K562 (cell line): ENCODE results near the gene C16orf96. TPM values are rescaled to one million over a fixed set of nuclear protein-coding genes. Genes with fewer than 3 reads are reported as not detected.
A peak's percentile ranks its signal among the peaks of the same experiment; 100 is the strongest.

Source experiments
- BCOR ChIP-seq: fragments of 450-650 bp; IDR thresholded peaks from 2 replicates; pipeline ENCODE4 v1.6.1; 2016
- HINFP ChIP-seq: fragments of 450-650 bp; conservative IDR thresholded peaks from 2 replicates; pipeline ENCODE4 v1.6.1; 2016; ENCODE audit warnings: missing genetic modification characterization, low read depth, mild to moderate bottlenecking, control low read depth, missing compliant biosample characterization
- MAX ChIP-seq: sonication (generic); formaldehyde crosslinking; IDR thresholded peaks from 2 replicates; pipeline ENCODE4 v1.9.0; 2022; ENCODE audit warnings: mild to moderate bottlenecking, missing genetic modification reagents
- MIER1 ChIP-seq: fragments of 450-650 bp; IDR thresholded peaks from 2 replicates; pipeline ENCODE4 v1.6.1; 2016; ENCODE audit warnings: antibody characterized with exemption, mild to moderate bottlenecking, low read depth
- RFX5 ChIP-seq: IDR thresholded peaks from 2 replicates; pipeline ENCODE4 v1.6.1; 2011; ENCODE audit warnings: low read depth, mild to moderate bottlenecking, improper control_type of control experiment, low read length
- SMARCA5 ChIP-seq: fragments of 450-650 bp; IDR thresholded peaks from 2 replicates; pipeline ENCODE4 v1.6.1; 2016
- STAG1 ChIP-seq: sonication (generic); formaldehyde crosslinking; IDR thresholded peaks from 2 replicates; pipeline ENCODE4 v1.5.0; 2020; ENCODE audit warnings: missing genetic modification reagents, borderline replicate concordance
- polyA plus RNA-seq, 8 experiments: library from polyadenylated mRNA; depleted of rRNA in 4 of 8; stranded (reverse) in 5 of 8; unstranded in 3 of 8; fragments of >200 nt; fragmentation: Nextera tagmentation in 2 of 8; fragmentation: Illumina TruSeq in 1 of 8; extraction: Ambion mirVana in 2 of 8; extraction: Trizol in 1 of 8; gene quantifications; 2 replicates each; pipeline versions ENCODE4 v1.2.1 to v1.2.3, GENCODE V29; 2011 to 2014; ENCODE audit warnings: inconsistent platforms in 1 of 8, missing spikeins in 1 of 8
- total RNA-seq, 7 experiments: library from RNA; depleted of rRNA in 6 of 7; stranded (reverse); fragments of >200 nt in 6 of 7; fragmentation: Illumina TruSeq in 2 of 7; extraction: Trizol in 2 of 7; gene quantifications; 2 replicates each; pipeline versions ENCODE4 v1.2.1 to v1.2.3, GENCODE V29; 2011 to 2021; ENCODE audit warnings: low replicate concordance in 1 of 7
- TF ChIP-seq, protein P1 (sequence below): fragments of 450-650 bp; IDR thresholded peaks from 2 replicates; pipeline ENCODE4 v1.6.1; 2016; ENCODE audit warnings: mild to moderate bottlenecking, moderate library complexity
- TF ChIP-seq, protein P2 (sequence below): sonication (generic); formaldehyde crosslinking; IDR thresholded peaks from 2 replicates; pipeline ENCODE4 v1.8.1; 2022; ENCODE audit warnings: missing genetic modification reagents
- TF ChIP-seq, protein P3 (sequence below), 2 experiments: fragments of 450-650 bp; conservative IDR thresholded peaks; 2 replicates each; pipeline ENCODE4 v1.6.1; 2017; ENCODE audit warnings: mild to moderate bottlenecking in 2 of 2, moderate library complexity in 2 of 2

The C16orf96 gene
- total and polyA plus RNA-seq, 9 of the 15 experiments (the other 6 are each of a cell fraction or from before 2014, with no cell fraction given), result not detected

GRCh38 chr16:4616047-4616811 is 60.1 kb downstream of the C16orf96 start (continued):
- TF ChIP-seq, protein P1, sequence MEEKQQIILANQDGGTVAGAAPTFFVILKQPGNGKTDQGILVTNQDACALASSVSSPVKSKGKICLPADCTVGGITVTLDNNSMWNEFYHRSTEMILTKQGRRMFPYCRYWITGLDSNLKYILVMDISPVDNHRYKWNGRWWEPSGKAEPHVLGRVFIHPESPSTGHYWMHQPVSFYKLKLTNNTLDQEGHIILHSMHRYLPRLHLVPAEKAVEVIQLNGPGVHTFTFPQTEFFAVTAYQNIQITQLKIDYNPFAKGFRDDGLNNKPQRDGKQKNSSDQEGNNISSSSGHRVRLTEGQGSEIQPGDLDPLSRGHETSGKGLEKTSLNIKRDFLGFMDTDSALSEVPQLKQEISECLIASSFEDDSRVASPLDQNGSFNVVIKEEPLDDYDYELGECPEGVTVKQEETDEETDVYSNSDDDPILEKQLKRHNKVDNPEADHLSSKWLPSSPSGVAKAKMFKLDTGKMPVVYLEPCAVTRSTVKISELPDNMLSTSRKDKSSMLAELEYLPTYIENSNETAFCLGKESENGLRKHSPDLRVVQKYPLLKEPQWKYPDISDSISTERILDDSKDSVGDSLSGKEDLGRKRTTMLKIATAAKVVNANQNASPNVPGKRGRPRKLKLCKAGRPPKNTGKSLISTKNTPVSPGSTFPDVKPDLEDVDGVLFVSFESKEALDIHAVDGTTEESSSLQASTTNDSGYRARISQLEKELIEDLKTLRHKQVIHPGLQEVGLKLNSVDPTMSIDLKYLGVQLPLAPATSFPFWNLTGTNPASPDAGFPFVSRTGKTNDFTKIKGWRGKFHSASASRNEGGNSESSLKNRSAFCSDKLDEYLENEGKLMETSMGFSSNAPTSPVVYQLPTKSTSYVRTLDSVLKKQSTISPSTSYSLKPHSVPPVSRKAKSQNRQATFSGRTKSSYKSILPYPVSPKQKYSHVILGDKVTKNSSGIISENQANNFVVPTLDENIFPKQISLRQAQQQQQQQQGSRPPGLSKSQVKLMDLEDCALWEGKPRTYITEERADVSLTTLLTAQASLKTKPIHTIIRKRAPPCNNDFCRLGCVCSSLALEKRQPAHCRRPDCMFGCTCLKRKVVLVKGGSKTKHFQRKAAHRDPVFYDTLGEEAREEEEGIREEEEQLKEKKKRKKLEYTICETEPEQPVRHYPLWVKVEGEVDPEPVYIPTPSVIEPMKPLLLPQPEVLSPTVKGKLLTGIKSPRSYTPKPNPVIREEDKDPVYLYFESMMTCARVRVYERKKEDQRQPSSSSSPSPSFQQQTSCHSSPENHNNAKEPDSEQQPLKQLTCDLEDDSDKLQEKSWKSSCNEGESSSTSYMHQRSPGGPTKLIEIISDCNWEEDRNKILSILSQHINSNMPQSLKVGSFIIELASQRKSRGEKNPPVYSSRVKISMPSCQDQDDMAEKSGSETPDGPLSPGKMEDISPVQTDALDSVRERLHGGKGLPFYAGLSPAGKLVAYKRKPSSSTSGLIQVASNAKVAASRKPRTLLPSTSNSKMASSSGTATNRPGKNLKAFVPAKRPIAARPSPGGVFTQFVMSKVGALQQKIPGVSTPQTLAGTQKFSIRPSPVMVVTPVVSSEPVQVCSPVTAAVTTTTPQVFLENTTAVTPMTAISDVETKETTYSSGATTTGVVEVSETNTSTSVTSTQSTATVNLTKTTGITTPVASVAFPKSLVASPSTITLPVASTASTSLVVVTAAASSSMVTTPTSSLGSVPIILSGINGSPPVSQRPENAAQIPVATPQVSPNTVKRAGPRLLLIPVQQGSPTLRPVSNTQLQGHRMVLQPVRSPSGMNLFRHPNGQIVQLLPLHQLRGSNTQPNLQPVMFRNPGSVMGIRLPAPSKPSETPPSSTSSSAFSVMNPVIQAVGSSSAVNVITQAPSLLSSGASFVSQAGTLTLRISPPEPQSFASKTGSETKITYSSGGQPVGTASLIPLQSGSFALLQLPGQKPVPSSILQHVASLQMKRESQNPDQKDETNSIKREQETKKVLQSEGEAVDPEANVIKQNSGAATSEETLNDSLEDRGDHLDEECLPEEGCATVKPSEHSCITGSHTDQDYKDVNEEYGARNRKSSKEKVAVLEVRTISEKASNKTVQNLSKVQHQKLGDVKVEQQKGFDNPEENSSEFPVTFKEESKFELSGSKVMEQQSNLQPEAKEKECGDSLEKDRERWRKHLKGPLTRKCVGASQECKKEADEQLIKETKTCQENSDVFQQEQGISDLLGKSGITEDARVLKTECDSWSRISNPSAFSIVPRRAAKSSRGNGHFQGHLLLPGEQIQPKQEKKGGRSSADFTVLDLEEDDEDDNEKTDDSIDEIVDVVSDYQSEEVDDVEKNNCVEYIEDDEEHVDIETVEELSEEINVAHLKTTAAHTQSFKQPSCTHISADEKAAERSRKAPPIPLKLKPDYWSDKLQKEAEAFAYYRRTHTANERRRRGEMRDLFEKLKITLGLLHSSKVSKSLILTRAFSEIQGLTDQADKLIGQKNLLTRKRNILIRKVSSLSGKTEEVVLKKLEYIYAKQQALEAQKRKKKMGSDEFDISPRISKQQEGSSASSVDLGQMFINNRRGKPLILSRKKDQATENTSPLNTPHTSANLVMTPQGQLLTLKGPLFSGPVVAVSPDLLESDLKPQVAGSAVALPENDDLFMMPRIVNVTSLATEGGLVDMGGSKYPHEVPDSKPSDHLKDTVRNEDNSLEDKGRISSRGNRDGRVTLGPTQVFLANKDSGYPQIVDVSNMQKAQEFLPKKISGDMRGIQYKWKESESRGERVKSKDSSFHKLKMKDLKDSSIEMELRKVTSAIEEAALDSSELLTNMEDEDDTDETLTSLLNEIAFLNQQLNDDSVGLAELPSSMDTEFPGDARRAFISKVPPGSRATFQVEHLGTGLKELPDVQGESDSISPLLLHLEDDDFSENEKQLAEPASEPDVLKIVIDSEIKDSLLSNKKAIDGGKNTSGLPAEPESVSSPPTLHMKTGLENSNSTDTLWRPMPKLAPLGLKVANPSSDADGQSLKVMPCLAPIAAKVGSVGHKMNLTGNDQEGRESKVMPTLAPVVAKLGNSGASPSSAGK, result peak; percentile 66
- TF ChIP-seq, protein P2, sequence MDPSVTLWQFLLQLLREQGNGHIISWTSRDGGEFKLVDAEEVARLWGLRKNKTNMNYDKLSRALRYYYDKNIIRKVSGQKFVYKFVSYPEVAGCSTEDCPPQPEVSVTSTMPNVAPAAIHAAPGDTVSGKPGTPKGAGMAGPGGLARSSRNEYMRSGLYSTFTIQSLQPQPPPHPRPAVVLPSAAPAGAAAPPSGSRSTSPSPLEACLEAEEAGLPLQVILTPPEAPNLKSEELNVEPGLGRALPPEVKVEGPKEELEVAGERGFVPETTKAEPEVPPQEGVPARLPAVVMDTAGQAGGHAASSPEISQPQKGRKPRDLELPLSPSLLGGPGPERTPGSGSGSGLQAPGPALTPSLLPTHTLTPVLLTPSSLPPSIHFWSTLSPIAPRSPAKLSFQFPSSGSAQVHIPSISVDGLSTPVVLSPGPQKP (CRISPR knock-in tag), result no peak
- no peak for TF ChIP-seq RFX5
- no peak for TF ChIP-seq SMARCA5
- peak; percentile 60 for TF ChIP-seq MAX (CRISPR knock-in tag)
- no peak for TF ChIP-seq MIER1
- TF ChIP-seq BCOR, result no peak
- TF ChIP-seq, protein P3, sequence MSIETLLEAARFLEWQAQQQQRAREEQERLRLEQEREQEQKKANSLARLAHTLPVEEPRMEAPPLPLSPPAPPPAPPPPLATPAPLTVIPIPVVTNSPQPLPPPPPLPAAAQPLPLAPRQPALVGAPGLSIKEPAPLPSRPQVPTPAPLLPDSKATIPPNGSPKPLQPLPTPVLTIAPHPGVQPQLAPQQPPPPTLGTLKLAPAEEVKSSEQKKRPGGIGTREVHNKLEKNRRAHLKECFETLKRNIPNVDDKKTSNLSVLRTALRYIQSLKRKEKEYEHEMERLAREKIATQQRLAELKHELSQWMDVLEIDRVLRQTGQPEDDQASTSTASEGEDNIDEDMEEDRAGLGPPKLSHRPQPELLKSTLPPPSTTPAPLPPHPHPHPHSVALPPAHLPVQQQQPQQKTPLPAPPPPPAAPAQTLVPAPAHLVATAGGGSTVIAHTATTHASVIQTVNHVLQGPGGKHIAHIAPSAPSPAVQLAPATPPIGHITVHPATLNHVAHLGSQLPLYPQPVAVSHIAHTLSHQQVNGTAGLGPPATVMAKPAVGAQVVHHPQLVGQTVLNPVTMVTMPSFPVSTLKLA (conservative IDR thresholded peaks at IDR 0.05), result peak; percentile 94 to 97
- no peak for TF ChIP-seq STAG1
- TF ChIP-seq HINFP (tag), result 0 out of 2 replicates have a peak, but pooled peaks have one; percentile 27
